HS-5 (cell line): ENCODE data around the gene SLC8A3.
"Not testable (repeated sequence)": the region's sequence is repeated elsewhere in the genome, so short reads cannot be mapped to it uniquely, and the experiment has no call there.

Experiments used
- DNase-seq: peaks from one replicate; pipeline ENCODE4 v3.0.0-alpha.2; 2012; ENCODE audit warnings: low read depth

Gene SLC8A3, protein sequence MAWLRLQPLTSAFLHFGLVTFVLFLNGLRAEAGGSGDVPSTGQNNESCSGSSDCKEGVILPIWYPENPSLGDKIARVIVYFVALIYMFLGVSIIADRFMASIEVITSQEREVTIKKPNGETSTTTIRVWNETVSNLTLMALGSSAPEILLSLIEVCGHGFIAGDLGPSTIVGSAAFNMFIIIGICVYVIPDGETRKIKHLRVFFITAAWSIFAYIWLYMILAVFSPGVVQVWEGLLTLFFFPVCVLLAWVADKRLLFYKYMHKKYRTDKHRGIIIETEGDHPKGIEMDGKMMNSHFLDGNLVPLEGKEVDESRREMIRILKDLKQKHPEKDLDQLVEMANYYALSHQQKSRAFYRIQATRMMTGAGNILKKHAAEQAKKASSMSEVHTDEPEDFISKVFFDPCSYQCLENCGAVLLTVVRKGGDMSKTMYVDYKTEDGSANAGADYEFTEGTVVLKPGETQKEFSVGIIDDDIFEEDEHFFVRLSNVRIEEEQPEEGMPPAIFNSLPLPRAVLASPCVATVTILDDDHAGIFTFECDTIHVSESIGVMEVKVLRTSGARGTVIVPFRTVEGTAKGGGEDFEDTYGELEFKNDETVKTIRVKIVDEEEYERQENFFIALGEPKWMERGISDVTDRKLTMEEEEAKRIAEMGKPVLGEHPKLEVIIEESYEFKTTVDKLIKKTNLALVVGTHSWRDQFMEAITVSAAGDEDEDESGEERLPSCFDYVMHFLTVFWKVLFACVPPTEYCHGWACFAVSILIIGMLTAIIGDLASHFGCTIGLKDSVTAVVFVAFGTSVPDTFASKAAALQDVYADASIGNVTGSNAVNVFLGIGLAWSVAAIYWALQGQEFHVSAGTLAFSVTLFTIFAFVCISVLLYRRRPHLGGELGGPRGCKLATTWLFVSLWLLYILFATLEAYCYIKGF

DNA sequence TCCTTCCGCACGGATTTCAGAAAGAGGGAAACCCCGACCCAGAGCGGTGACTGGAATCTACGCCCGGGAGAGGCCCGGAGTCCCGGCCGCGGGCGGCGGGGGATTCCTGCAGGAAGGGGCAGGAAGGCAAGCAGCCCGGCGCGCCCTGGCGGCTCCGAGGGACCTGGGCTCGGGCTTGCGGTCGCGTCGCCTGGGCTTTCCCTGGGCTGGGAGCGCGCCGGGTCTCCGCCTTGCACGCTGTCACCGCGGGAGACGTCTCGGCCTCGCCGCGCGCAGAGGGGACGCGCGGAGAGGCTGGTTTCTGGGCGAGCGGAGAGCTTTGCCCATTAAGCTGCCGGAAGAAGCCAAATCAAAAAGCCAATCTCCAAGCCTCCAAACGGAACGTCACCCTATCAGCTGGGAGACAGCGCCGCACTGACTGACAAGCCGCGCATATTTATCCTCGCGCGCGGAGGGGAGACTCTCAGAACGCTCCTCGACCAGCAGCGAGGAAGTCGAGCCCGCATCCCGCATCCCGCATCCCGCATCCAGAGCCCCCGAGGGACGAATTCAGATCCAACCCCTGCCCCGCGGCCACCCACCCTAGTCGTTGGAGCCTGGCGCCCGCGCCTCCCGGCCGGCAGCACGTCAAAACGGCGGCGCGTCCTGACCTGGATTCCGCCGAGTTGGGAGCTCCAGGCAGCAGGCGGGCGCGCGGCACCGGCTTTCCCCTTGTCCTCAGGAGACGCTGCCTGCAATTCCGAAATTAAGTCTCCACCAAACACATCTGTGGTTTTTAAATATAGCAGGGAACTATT, at the start of gene SLC8A3:
Gene SLC8A3, minus strand, starts transcription at position 293 of the 797 bp plus-strand sequence. CDS start 20,529 bp downstream, outside the sequence.
- no peak for DNase-seq

DNA sequence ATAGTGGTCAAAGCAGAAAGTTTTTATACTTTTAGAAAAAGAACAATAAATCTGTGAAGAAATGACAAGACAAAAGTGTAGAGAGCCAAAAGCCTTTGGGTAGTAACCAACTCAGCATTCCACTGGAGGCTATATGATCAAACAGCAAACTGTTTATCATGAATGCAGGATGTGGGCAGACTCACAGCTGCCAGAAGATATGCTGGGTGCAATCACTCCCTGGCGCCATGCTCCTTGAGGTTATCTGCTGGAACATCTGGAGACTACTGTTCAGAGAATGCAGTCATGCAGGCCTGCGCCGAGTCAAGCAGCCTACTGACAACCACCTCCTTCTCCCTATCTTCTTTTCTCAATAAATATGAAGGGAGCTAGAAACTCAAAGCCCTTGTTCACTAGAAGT, 49.0 kb upstream of the SLC8A3 start:
- no peak for DNase-seq

DNA sequence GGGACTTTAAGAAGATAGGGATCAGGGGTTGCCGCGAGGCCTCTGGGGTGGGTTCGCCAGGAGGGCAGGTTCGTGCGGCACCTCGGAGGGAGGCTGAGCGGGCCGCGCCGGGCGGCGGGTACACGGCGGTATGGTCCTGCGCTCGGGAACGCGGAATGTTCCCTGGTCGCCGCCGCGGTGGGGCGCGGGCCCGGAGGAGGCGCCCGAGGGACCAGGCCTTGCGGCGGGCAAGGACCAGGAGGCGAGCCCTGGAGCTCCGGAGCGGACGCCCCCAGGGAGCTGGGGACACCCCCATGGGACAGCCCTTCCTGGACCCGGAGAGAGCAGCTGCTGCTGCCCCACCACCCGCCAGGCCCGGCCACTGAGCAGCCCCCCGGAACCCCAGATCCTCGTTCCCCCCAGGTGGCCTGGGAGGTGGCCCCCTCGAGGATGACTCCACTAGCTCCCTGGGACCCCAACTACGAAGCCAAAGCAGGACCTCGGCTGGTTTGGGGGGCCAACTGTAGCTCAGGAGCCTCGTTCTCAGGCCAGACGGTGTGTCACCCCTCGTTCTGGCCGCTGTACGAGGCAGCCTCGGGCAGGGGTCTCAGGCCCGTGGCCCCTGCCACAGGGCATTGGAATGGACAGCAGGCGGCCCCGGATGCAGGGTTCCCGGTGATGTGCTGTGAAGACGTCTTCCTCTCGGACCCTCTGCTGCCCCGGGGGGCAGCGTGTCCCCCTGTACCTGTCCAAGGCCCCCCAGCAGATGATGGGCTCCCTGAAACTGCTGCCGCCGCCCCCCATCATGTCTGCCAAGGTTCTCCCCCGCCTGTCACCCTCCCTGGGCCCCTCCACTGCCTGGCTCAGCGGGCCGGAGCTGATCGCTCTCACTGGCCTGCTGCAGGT, 45.6 kb upstream of the SLC8A3 start:
- no peak for DNase-seq

GRCh38 chr14:70231756-70232544, 43.2 kb upstream of the SLC8A3 start:
- DNase-seq = not testable (repeated sequence)

GRCh38 chr14:70229877-70230640, 41.3 kb upstream of the SLC8A3 start:
- DNase-seq = not testable (repeated sequence)

DNA sequence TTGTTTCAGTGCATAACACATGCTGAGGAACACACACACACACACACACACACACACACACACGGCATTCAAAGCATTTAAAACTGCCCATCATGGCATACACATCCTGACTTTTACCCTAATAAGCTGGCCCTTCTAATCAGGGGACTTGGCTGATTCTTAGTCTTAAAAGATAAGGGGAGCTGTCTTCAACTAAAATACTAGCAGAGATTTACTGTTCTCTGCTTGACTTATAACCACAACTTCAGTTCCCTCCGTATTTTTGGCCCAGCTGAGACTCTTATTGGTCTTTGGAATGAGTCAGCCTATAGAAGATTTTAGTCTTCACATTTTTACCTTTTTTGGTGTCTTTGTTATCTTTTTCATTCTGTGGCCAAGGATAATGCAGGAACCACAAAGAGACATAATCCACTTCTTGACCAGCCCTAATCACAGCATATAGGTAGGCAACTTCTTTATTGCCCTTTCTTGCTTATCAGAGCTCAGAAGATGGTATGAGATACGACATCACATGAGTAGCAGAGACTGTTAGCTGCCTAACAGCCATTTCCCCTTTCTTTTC, 25.1 kb upstream of the SLC8A3 start:
- no peak for DNase-seq

GRCh38 chr14:70212752-70213151, 24.0 kb upstream of the SLC8A3 start:
- no peak for DNase-seq

- DNase-seq = no peak
Observed at GRCh38 chr14:70208380-70208779, 19.6 kb upstream of the SLC8A3 start.

GRCh38 chr14:70203686-70204085, 14.9 kb upstream of the SLC8A3 start:
- DNase-seq = no peak

DNA sequence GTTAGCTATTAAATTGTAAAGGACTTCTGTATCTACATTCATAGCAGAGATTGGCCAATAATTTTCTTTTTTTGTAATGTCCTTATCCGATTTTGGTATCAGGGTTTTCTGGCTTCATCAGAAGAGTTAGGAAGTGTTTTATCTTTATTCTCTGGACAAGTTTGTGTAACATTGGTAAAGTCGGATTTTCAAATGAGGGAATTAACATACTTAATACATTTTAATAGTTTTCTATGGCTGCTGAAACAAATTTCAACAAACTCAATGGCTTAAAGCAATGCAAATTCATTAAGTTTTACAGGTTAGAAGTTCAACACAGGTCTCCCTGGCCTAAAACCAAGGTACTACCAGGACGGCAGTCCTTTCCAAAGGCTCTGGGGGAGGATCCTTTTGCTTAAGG, 13.2 kb upstream of the SLC8A3 start:
- DNase-seq = no peak

- no peak for DNase-seq
Observed at GRCh38 chr14:70193396-70193795, 4.6 kb upstream of the SLC8A3 start.

DNA sequence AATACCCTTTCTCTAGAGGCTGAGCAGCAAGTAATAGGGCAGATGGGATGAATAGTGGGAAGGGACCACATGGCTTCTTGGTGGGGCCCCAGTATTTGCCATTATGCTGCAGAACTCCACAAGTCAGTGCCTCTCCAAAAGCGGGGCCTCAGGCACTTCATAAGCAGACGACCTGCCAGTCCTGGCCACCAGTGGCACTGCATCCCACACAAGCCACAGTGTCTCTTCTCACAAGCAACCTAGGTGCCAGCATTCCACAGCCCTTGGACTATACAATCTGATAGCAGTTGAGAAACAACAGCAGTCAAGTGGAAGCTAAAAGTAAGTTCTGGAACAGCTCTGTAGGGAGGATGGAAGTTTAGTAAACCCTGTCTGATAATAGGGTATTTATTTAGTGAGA, 4.2 kb upstream of the SLC8A3 start:
- DNase-seq = no peak

- DNase-seq = no peak
Observed at GRCh38 chr14:70190156-70190555, 1.4 kb upstream of the SLC8A3 start.

DNA sequence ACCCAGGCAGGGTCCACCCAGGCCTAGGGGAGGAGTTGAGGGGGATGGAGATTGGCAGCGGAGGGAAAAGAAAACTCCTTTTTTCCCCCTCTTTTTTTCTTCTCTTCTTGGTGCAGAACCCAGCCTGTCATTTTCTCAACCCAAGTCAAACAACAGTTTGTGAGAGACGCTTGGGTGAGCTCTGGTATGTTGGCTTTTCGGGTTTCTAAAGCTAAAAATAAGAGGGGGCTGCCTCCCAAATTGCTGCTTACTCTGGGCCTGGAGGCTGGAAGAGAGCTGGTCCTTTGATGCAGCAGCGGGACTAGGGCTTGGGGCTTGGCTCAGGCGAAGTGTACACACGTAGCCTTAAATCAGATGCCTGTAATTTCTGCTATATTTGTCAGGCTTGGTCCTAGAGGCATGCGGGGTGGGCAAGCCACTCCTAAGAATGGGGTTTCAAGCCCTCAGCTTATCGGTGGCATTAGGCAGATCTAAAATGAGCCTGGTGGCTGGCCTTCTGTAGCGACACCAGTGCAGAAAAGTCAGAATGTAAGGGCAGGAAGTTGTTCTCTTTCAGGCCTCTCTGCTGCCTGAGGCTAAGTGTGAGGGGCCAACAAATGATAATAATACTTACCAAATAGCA, 816 bp upstream of the SLC8A3 start:
- DNase-seq = no peak

DNA sequence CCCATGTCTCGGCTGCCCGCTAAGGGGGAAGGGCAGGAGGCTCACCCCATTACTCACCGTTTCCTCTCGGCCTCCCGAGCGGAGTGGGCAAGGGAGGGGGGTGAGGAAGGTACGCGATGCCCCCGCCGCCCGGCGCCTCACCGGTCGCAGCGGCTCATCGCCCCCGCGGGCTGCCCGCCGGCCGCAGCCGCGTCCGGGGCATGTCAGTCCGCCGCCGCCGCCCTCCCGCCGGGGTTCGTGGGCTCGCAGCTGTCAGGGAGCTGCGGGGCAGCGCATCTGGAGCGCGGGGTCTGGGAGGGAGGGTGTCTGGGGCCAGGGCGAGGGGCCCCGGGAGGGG, 461 bp downstream of the SLC8A3 start:
- DNase-seq = no peak

DNA sequence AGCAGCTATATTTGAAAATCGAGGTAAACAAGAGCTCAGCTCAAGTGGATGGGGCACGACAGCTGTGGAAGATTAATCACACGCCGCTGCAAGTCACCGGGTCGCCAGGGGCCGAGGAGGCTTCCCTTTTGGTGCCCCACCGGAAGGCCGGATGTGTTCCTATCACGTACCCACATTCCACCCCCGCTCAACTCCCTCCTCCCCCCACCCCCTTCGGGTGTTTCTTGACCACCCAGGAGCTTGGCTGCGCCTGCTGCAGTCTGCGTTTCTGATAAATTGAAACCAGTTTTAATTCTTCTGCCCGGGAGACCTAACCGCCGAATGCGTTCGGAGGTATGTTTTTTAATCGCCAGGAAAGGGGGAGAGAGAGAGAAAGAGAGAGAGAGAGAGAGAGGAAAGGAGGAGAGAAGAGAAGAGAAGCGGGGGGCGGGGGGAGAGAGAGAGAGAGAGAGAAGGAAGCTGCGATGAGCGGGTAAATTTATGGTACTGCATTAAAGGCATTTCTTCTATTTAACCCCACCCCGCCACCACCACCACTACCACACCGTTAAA, 1.8 kb downstream of the SLC8A3 start:
- DNase-seq = no peak

GRCh38 chr14:70183991-70184390, 4.8 kb downstream of the SLC8A3 start:
- no peak for DNase-seq

- no peak for DNase-seq
Observed at GRCh38 chr14:70181276-70181675, 7.5 kb downstream of the SLC8A3 start.

DNA sequence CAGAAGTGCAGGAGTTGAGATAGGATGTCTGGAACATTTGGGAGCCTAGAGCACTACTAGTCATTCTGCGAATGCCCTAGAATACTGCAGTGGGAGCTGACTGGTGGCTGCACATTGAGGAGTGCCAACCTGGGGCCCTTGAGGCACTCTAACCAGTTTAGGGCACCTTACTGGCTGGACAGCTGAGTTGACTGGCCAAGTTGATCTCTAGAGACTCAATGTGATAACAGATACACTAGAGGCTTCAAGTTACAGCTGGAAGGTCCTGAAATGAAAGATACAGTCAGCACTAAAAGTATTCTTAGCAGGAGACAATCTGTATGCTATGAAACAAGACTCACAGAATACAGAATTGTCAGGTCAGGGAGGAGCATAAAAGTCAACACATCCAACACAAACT, 8.0 kb downstream of the SLC8A3 start:
- no peak for DNase-seq
